Tibial nerve (tissue), 4 donors: Measurements from ENCODE around the gene TEKT3.
A peak's percentile ranks its signal among the peaks of the same experiment; 100 is the strongest.

Experiments used
- EP300 ChIP-seq, 2 donors: sonication (generic); formaldehyde crosslinking; IDR thresholded peaks; one replicate each; pipeline ENCODE4 v1.6.1; 2017; ENCODE audit warnings: antibody characterized with exemption in 2 of 2, mild to moderate bottlenecking in 1 of 2
- POLR2A ChIP-seq, 2 donors: fragments of 450-650 bp; IDR thresholded peaks; one replicate each; pipeline ENCODE4 v1.6.1; 2017; ENCODE audit warnings: antibody characterized with exemption in 2 of 2, mild to moderate bottlenecking in 2 of 2, moderate library complexity in 2 of 2
- TF ChIP-seq, protein P1 (sequence below), 5 experiments: fragments of 200-600 bp in 3 of 5; fragments of 450-650 bp in 2 of 5; sonication (generic) in 3 of 5; IDR thresholded peaks; one replicate each; pipeline ENCODE4 v1.5.1; 2016 to 2019; ENCODE audit warnings: antibody characterized with exemption in 5 of 5, mild to moderate bottlenecking in 3 of 5, moderate library complexity in 2 of 5

DNA sequence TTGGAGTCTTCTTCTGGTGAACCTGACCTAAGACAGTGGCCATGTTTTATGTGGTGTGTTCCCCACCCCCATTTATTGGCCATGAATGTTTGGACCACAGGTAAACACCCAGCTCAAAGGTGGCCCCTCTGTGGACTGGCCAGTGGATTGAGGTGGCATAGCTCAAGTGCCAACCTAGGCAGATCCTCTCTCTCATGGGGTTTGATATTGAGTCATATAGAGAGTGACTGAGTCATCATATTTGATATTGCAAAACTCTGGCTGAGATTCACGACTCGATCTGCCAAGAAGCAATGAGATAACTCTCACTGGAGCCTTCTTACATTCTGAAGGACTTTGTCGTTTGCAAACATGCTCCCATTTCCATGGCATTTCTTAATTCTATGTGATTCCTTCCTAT, 10.5 kb upstream of the TEKT3 start:
- TF ChIP-seq, protein P1, sequence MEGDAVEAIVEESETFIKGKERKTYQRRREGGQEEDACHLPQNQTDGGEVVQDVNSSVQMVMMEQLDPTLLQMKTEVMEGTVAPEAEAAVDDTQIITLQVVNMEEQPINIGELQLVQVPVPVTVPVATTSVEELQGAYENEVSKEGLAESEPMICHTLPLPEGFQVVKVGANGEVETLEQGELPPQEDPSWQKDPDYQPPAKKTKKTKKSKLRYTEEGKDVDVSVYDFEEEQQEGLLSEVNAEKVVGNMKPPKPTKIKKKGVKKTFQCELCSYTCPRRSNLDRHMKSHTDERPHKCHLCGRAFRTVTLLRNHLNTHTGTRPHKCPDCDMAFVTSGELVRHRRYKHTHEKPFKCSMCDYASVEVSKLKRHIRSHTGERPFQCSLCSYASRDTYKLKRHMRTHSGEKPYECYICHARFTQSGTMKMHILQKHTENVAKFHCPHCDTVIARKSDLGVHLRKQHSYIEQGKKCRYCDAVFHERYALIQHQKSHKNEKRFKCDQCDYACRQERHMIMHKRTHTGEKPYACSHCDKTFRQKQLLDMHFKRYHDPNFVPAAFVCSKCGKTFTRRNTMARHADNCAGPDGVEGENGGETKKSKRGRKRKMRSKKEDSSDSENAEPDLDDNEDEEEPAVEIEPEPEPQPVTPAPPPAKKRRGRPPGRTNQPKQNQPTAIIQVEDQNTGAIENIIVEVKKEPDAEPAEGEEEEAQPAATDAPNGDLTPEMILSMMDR (IDR thresholded peaks at IDR 0.05), result no peak
- TF ChIP-seq POLR2A (IDR thresholded peaks at IDR 0.05) (no peak), EP300 (IDR thresholded peaks at IDR 0.05) (peak in 1 of 2 donors; percentile 82)
